NT2/D1 (cell line): ENCODE results near the gene ZNF771.
"Not testable (repeated sequence)": the region's sequence is repeated elsewhere in the genome, so short reads cannot be mapped to it uniquely, and the experiment has no call there.

ENCODE experiments used
- SUZ12 ChIP-seq: IDR thresholded peaks from 2 replicates; pipeline ENCODE4 v1.6.1; 2011; ENCODE audit not compliant: insufficient read length, insufficient read depth; ENCODE audit errors: extremely low read depth
- YY1 ChIP-seq: IDR thresholded peaks from 2 replicates; pipeline ENCODE4 v1.6.1; 2011; ENCODE audit not compliant: insufficient read length, insufficient read depth
- ZNF274 ChIP-seq: IDR thresholded peaks from 2 replicates; pipeline ENCODE4 v1.6.1; 2011; ENCODE audit warnings: mild to moderate bottlenecking, low read depth, low read length

GRCh38 chr16:30452709-30453580 lies 45.5 kb downstream of the ZNF771 start:
- not testable (repeated sequence) for TF ChIP-seq SUZ12, YY1, ZNF274
